CD4-positive, alpha-beta T cell (primary cell): Measurements from ENCODE around the gene CHMP1A. TPM values are rescaled to one million over a fixed set of nuclear protein-coding genes. Genes with fewer than 3 reads are reported as not detected.
A peak's percentile ranks its signal among the peaks of the same experiment; 100 is the strongest.

Experiments
- ATAC-seq: fragments of 200-7000 bp; cut with Tn5 transposase; one replicate; pipeline ENCODE4 v1.10.0; 2022; ENCODE audit warnings: mild to moderate bottlenecking; ENCODE audit not compliant: poor library complexity
- CTCF ChIA-PET: fragments of 350-600 bp; sonication (Branson Sonifier 250); formaldehyde crosslinking; loops from one replicate; lab custom pipeline; 2021; ENCODE audit warnings: antibody characterized with exemption, inconsistent platforms; lab: Charles Lee
- POLR2A ChIA-PET: fragments of 350-600 bp; sonication (Branson Sonifier 250); formaldehyde crosslinking; loops from one replicate; lab custom pipeline; 2021; ENCODE audit warnings: antibody characterized with exemption, inconsistent platforms; lab: Charles Lee
- DNase-seq, 14 experiments: peaks; one replicate each; pipeline ENCODE4 v3.0.0-alpha.2; 2013 to 2020; ENCODE audit warnings: mixed read lengths in 2 of 14
- H3K27ac ChIP-seq, 2 donors: one replicate each; pipeline versions ENCODE4 v1.5.1 to v1.7.0; 2013; ENCODE audit warnings: low read length in 2 of 2, low read depth in 1 of 2, mild to moderate bottlenecking in 1 of 2
- H3K27me3 ChIP-seq, 2 experiments: 1 replicate in 1 of 2; 2 replicates in 1 of 2; pipeline versions ENCODE4 v1.6.1 to v1.7.0; 2013; ENCODE audit warnings: low read length in 2 of 2, control low read depth in 1 of 2, mild to moderate bottlenecking in 1 of 2, moderate library complexity in 1 of 2; ENCODE audit not compliant: insufficient read depth in 2 of 2, control insufficient read depth in 1 of 2
- H3K36me3 ChIP-seq: one replicate; pipeline ENCODE4 v1.6.1; 2013; ENCODE audit warnings: low read length, control low read depth; ENCODE audit not compliant: insufficient read depth
- H3K4me1 ChIP-seq: one replicate; pipeline ENCODE4 v1.6.1; 2013; ENCODE audit warnings: low read length, control low read depth; ENCODE audit not compliant: insufficient read depth
- H3K4me3 ChIP-seq: one replicate; pipeline ENCODE4 v1.5.1; 2013; ENCODE audit warnings: mild to moderate bottlenecking, low read length, moderate library complexity
- H3K9me3 ChIP-seq, 2 experiments: 1 replicate in 1 of 2; 2 replicates in 1 of 2; pipeline versions ENCODE4 v1.6.1 to v1.7.0; 2013; ENCODE audit warnings: low read length in 2 of 2, mild to moderate bottlenecking in 2 of 2, control low read depth in 1 of 2, moderate library complexity in 1 of 2; ENCODE audit not compliant: control insufficient read depth in 1 of 2, insufficient read depth in 1 of 2
- H3K27ac Mint-ChIP-seq: one replicate; pipeline ENCODE4 v1.8.0; 2020; ENCODE audit warnings: mixed read lengths
- H3K27me3 Mint-ChIP-seq: one replicate; pipeline ENCODE4 v1.8.0; 2021; ENCODE audit warnings: mixed read lengths
- H3K36me3 Mint-ChIP-seq: one replicate; pipeline ENCODE4 v1.8.0; 2021; ENCODE audit warnings: low read depth, mixed read lengths
- H3K4me1 Mint-ChIP-seq: one replicate; pipeline ENCODE4 v1.8.0; 2021; ENCODE audit warnings: low read depth, mixed read lengths
- H3K4me3 Mint-ChIP-seq: one replicate; pipeline ENCODE4 v1.8.0; 2020; ENCODE audit warnings: mild to moderate bottlenecking, mixed read lengths
- H3K9me3 Mint-ChIP-seq: one replicate; pipeline ENCODE4 v1.8.0; 2020; ENCODE audit warnings: mixed read lengths
- intact Hi-C, 2 experiments: fragments of 100-400 bp; cut with DNase I in 1 of 2; cut with micrococcal nuclease in 1 of 2; formaldehyde crosslinking; loops; one replicate each; pipeline versions ENCODE4 v1.15.1 to v1.9.0; 2023 to 2025; cut with DNase I, micrococcal nuclease
- total RNA-seq, 174 experiments: library from RNA in 2 of 174; stranded (reverse) in 2 of 174; gene quantifications; one replicate each; pipeline ENCODE4 v1.2.3 and lab custom pipeline; 2021 to 2026
- TF ChIP-seq, protein P1 (sequence below): fragments of 200-600 bp; IDR thresholded peaks from one replicate; pipeline ENCODE4 v1.8.0; 2022; ENCODE audit warnings: antibody characterized with exemption, mild to moderate bottlenecking

CHMP1A gene
- total RNA-seq, 2 experiments from 2014 or later = 54.7 to 55.9 TPM

DNA sequence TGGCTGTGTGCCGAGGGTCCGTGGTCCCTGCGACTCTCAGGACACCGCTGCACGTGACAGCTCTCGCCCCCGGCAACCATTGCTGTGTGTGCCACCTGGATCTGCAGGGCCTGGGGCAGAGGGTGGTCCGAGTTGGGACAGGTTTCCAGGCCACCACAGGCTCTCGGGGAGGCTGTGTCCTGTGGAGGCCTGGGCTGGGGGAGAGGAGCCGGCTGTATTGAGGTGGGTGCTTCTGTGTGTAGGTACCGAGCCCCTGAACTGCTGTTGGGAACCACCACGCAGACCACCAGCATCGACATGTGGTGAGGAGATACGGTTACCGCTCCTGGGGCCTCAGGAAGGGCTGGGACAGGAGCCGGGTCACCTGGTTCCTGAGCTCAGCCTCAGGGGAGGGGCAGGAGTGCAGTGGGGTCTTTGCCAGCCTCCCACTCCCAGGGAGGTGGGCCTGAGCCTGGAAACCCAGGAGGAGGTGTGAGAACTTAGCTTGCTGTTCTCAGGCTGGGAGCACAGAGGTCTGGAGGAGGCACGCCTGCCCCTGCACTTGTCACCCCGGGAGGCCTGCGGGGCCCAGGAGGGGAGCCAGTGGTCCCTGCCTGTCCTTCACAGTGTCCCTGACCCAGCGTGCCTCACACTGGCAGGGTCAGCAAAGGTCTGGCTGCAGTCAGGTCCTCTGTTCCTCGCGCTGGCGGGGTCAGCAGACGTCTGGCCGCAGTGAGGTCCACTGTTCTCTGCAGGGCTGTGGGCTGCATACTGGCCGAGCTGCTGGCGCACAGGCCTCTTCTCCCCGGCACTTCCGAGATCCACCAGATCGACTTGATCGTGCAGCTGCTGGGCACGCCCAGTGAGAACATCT lies 36.6 kb upstream of the CHMP1A start:
- ChIA-PET POLR2A (interaction anchor here (1.0 kb wide), 1 partner anchor 43 kb away, joined by 4 read pairs; no protein-coding TSS in a partner anchor), CTCF (interaction anchor here (0.5 kb wide), 1 partner anchor 49 kb away, joined by 4 read pairs; no protein-coding TSS in a partner anchor)
- peaks cover 50% of the 10 kb centered on the region for H3K36me3 Mint-ChIP-seq
- DNase-seq (peak in 1 of 14 experiments; percentile 33), ATAC-seq (no peak)
- Histone ChIP-seq H3K27ac (no peak overlapping the region), H3K27me3 (no peaks in the 10 kb centered on the region), H3K9me3 (no peaks in the 10 kb centered on the region), H3K4me1 (peaks cover 19% of the 10 kb centered on the region), H3K36me3 (peaks cover 38% of the 10 kb centered on the region), H3K4me3 (no peak overlapping the region)
- H3K4me1 Mint-ChIP-seq = peaks cover 3% of the 10 kb centered on the region
- TF ChIP-seq, protein P1, sequence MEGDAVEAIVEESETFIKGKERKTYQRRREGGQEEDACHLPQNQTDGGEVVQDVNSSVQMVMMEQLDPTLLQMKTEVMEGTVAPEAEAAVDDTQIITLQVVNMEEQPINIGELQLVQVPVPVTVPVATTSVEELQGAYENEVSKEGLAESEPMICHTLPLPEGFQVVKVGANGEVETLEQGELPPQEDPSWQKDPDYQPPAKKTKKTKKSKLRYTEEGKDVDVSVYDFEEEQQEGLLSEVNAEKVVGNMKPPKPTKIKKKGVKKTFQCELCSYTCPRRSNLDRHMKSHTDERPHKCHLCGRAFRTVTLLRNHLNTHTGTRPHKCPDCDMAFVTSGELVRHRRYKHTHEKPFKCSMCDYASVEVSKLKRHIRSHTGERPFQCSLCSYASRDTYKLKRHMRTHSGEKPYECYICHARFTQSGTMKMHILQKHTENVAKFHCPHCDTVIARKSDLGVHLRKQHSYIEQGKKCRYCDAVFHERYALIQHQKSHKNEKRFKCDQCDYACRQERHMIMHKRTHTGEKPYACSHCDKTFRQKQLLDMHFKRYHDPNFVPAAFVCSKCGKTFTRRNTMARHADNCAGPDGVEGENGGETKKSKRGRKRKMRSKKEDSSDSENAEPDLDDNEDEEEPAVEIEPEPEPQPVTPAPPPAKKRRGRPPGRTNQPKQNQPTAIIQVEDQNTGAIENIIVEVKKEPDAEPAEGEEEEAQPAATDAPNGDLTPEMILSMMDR = no peak
- intact Hi-C loops = no loop called here
- no peak overlapping the region for H3K27ac Mint-ChIP-seq
- no peaks in the 10 kb centered on the region for H3K9me3 Mint-ChIP-seq
- H3K4me3 Mint-ChIP-seq = no peak overlapping the region
- no peaks in the 10 kb centered on the region for H3K27me3 Mint-ChIP-seq

DNA sequence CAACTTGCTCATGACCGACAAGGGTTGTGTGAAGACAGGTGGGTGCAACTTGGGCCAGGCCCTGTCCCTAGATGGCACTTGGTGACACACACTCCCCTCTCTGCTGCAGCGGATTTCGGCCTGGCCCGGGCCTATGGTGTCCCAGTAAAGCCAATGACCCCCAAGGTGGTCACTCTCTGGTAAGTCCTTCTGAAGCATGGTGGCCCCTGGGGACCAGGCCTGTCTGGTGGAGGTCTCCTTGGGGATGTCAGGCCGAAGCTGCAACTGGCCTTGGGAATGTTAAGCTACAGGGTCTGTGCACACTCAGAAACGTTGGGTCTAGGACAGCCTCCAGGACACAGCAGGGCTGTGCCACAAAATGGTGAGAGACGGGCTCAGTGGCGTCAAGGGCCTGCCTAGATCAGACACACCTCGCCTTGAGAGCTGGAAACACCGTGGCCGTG lies 35.8 kb upstream of the CHMP1A start:
- TF ChIP-seq, protein P1 = no peak
- Histone ChIP-seq H3K27me3 (no peaks in the 10 kb centered on the region), H3K4me3 (no peak overlapping the region), H3K9me3 (no peaks in the 10 kb centered on the region), H3K4me1 (peaks cover 19% of the 10 kb centered on the region), H3K36me3 (peaks cover 38% of the 10 kb centered on the region), H3K27ac (no peak overlapping the region)
- H3K4me1 Mint-ChIP-seq = peaks cover 3% of the 10 kb centered on the region
- no peaks in the 10 kb centered on the region for H3K9me3 Mint-ChIP-seq
- peak in 1 of 14 experiments; percentile 24 for DNase-seq
- peaks cover 46% of the 10 kb centered on the region for H3K36me3 Mint-ChIP-seq
- ChIA-PET CTCF (no interaction called here), POLR2A (interaction anchor here (0.6 kb wide), 1 partner anchor 134 kb away, joined by 6 read pairs; no protein-coding TSS in a partner anchor)
- H3K27ac Mint-ChIP-seq = no peak overlapping the region
- no peaks in the 10 kb centered on the region for H3K27me3 Mint-ChIP-seq
- no peak for ATAC-seq
- intact Hi-C loops = no loop called here
- H3K4me3 Mint-ChIP-seq = no peak overlapping the region

DNA sequence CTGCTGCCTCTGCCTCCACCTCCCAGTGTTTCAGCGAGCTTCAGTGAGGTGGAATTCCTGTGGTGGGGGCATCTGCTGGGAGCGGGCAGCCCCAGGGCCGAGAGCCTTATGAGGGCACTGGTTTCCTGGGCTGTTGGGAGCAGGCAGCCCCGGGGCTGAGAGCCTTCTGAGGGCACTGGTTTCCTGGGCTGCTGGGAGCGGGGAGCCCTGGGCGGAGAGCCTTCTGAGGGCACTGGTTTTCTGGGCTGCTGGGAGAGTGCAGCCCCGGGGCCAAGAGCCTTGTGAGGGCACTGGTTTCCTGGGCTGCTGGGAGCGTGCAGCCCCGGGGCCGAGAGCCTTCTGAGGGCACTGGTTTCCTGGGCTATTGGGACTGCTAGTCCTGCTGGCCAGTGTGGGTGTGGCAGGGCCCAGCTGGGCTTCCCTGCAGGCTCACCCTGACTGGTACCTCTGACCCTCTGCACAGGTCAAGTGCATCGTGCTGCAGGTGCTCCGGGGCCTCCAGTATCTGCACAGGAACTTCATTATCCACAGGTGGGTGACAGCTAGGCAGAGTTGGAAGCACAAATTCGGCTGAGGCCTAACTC lies 34.6 kb upstream of the CHMP1A start:
- peaks cover 25% of the 10 kb centered on the region for H3K4me1 ChIP-seq
- H3K36me3 Mint-ChIP-seq = peaks cover 46% of the 10 kb centered on the region
- no peak overlapping the region for H3K4me3 Mint-ChIP-seq
- H3K9me3 ChIP-seq = no peaks in the 10 kb centered on the region
- intact Hi-C loops = no loop called here
- peaks cover 36% of the 10 kb centered on the region for H3K36me3 ChIP-seq
- H3K4me3 ChIP-seq = no peak overlapping the region
- no peaks in the 10 kb centered on the region for H3K9me3 Mint-ChIP-seq
- no peaks in the 10 kb centered on the region for H3K27me3 ChIP-seq
- CTCF ChIA-PET = no interaction called here
- TF ChIP-seq, protein P1 = no peak
- no peak overlapping the region for H3K27ac Mint-ChIP-seq
- no peaks in the 10 kb centered on the region for H3K27me3 Mint-ChIP-seq
- DNase-seq (peak in 1 of 14 experiments; percentile 24), ATAC-seq (no peak)
- H3K27ac ChIP-seq = no peak overlapping the region
- POLR2A ChIA-PET = no interaction called here
- H3K4me1 Mint-ChIP-seq = peaks cover 9% of the 10 kb centered on the region
